GM21381 (cell line): Measurements from ENCODE around the gene PNMA6E.
"Not testable (repeated sequence)": the region's sequence is repeated elsewhere in the genome, so short reads cannot be mapped to it uniquely, and the experiment has no call there.

Experiments
- ATAC-seq: cut with Tn5 transposase; IDR thresholded peaks from one replicate; pipeline ENCODE4 v1.9.1; 2021; ENCODE audit warnings: mild to moderate bottlenecking, moderate library complexity; ENCODE audit not compliant: unreplicated experiment

The PNMA6E gene

DNA sequence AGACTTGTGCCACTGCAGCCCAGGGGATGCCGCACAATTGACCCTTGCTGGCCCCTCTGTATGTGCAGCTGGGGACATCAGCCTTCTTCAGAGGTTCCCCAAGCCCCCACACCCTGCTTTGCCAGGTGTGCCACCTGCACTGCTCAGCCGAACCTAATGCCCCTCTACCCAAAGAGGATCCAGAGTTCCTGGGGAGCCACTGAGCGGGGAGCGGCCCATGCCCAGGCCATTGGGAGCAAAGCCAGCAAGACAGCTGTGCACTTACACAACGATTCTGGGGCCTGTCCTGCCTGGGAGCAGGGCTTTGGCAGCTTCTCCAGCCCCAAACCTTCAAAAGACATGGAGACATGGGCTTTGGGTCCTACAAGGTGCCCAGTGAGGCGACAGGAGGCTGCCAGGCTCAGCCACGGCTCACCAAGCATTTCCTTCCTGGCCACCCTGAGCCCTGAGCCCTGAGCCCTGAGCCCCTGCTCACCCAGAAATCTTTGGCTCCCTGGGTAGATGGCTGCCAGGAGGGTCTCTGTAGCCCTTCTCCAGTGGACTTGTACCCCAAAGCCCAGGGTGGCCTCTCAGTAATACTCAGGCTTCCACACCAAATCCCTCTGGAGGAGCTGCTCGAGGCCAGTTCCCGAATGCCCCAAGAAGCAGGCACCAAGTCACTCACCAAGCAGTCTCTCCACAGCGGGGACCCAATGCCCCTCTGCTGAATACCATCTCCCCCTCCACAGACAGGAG lies 13.0 kb downstream of the PNMA6E start:
- no peak for ATAC-seq

DNA sequence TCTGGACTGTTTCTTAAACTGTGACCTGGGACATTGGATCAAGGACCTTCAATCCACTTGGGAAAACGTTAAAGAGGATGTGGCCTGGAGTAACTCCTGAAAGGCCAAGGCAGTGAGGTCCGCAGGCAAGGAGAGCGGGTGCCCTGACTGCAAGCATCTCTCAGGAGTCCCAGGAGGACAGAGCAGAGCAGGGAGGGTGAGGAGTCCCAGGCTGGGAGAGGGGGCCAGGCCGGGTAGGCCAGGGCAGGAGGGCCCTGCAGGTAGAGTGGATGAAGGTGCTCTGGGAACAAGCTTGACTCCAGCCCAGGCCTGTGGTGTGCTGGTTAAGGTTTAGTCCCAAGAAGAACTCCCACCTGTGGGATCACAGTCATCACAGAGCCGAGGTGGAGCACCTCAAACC lies 13.8 kb downstream of the PNMA6E start:
- no peak for ATAC-seq

DNA sequence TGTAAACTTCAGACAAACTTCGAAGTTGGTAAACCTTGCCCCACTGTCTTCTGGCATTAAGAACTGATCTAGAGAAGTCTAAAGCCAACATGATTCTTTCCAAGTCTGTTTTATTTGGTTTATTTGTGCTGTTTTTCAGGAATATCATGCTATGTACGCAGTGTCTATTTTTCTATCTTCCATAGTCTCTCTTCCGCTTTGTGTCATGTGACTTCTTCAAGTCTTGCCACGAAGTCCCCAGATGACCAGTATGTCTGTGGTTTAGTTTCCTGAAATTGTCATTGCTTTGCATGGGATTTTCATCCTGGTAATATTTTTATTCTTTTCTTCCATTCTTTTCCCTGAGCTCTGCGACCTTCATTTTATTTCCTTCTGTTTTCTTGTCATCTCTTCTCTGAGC lies 15.1 kb downstream of the PNMA6E start:
- ATAC-seq: no peak

DNA sequence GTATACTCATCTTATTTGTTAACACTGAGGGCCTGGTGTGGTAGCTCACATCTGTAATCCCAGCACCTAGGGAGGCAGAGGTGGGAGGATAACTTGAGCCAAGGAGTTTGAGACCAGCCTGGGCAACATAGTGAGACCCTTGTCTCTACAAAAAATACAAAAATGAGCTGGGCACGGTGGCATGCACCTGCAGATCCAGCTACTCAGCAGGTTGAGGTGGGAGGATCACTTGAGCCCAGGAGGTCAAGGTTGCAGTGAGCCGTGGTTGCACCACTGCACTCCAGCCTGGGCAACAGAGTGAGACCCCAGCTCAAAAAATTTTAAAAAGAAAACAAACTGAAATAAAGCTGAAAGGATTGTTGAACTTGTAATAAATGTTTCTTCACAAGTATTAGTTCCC lies 16.2 kb downstream of the PNMA6E start:
- not testable (repeated sequence) for ATAC-seq

DNA sequence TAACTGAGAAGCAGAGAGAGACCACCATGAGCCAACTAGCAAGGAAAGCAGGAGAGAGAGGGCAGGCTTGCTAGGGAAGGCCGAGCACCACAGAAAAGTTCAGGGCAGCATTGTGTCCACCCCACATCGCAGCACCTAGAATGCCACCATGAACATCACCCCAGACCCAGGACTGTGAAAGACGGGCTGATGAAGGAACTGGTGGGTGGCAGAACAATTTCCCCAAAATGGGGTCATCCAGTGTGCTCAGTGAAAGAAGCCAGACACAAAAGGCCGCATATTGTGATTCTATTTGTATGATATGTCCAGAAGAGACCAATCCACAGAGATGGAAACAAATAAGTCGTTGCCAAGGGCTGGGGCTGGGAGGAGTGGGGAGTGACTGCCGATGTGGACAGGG lies 16.8 kb downstream of the PNMA6E start:
- no peak for ATAC-seq

DNA sequence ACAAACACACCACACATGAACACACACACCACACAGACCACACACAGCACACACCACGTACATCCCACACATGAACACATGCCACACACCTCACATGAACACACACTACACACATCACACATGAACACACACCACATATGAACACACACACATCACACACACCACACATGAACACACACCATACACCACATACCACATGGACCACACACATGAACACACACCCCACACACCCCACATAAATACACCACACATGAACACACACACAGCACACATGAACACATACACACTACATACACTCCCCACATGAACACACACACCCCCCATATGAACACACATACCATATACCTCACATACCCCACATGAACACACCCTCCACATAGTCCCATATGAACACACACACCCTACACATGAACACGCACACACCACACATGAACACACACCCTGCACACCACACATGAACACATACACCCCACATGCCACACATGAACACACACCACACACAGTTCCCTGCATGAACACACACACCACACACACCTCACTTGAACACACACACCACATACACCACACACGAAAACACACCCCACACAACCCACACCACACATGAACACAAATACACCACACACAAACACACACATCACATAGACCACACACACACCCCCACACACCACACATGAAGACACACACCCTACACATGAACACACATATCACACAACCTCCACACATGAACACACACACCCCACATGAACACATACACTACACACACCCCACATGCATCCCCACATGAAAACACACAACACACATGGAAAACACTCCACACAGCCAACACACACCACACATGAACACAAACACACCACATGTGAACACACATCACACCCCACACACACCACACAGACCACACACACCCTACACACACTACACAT lies 18.3 kb downstream of the PNMA6E start:
- ATAC-seq: no peak

DNA sequence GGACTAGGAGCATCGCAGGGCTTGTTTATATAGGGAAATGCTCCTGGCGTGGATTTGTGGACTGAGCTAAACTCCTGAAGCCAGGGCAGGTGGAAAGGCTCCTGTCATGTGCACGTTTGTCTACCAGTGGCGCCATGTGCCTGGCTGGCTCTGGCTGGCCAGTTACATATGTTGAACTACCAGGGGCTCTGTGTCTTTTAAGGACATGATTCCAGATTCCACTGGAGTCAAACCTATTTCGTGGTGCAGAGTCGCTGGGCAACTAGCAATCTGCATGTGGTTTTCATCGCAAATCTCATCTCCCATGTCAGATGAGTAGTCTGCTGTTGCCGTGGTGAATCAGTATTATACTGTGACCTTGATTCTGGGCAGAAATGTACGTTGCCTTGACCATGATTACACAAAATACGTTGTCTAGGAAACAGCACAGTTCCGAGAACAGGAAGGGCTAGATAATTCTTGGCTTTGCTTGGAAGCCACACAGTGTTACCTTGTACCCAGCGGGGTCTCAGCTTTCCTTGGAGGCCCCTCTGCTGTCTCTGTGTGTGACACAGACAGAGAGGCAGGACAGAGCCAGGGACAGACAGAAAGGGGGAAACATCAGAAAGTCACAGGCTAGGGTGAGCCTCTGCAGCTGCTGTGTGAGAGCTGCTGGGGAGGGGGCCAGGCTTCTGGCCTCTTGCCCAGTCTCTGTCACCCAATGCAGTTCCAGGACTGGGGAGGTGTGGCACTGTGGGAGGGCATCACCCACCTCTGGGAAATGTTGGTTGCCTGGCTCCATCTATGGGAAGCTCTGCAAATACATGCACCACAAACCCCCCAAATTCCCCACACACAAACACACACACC lies 19.2 kb downstream of the PNMA6E start:
- no peak for ATAC-seq

DNA sequence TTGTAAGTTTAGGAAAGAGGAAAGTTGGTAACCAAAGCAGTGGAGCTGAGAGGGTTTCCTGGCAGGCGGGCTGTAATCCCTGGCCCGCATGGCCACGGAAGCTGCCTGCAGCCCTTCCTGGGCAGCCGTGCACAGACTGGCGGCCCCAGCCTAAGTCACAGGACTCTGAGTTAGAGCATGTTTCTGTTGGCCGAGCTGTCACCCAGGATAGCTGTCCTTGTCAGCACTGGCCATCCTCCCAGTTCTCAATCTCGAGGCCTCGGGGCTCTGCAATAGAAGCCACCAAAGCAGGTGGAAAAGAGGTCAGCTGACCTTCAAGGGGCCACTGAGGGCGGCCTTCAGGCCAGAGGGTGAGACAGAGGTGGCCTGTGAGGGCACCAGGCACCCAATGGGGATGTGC lies 20.5 kb downstream of the PNMA6E start:
- ATAC-seq: no peak

DNA sequence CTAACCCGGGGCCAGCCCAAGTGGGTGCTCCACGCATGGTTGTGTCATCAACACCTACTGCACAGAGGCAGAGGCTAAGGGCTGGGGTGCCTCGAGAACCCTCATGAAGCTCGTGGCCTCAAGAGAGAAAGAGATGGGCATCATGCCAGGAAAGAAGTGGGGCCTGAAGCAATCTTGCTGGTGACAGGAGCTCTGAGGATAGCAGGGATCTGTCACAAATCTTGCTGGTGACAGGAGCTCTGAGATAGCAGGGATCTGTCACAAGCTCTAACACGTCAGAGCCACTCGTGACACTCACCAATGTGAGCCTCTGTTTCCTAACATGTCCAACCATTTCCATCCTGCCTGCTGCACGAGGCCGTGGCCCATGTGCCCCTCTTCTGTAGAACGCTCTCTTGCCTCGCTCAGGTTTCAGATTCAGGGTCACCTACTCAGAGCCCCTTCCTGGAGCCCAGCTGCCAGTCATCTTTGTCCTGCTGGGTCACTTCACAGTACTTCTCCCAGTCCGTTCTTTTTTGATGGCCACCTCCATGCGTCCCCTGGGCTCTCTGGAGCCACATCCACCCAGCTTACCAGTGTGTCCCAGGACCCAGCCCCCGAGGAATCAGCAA lies 21.1 kb downstream of the PNMA6E start:
- no peak for ATAC-seq

DNA sequence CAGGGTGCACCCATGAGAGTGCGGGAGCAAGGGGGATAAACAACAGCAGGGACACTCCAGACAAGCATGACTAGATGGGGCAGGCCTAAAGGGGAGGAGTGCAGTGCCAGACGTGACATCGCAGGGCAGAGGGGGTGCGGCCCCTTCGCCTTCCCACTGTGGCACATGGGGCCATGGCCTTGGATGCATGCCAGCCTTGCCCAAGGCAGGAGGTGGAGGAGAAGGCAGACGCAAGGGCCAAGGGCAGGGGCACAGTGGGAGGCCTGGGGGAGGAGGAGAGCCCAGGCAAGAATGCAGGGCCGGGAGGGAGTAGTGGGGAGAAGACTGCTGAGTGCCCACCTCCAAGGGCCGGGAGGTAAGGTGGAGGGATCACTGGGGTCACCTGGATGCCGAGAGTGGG lies 21.6 kb downstream of the PNMA6E start:
- no peak for ATAC-seq

DNA sequence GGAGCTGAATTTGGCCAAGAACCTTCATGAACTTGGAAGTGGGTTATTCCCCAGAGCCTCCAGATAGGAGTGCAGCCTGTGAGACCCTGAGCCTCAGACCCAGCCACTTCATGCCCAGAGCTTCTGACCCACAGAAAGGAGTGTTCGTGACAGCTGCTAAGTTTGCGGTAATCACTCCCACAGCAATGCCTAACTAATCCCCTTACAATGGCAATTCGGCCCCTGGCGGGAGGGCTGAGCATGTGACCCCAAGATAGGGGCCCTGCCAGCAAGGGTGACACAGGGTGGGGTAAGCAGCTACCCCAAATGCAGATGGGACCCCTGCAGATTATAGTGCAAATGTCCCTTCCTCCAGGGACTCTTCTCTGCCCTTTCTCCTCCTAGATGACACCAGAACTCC lies 22.5 kb downstream of the PNMA6E start:
- ATAC-seq: no peak

DNA sequence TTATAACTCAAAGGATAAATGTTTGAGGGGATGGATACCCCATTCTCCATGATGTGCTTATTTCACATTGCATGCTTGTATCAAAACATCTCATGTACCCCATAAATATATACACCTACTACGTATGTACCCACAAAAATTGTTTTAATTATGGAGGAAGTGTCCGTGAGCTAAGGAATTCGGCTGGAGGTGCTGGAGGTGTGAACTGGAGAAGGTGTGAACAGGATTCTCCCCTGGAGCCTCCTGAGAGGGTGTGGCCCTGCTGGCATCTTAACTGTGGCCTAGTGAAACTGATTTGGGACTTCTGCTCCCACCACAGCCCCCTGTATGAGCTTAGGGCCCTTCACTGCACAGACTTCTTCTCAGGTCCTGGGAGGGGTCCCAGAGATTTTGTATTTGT lies 23.4 kb downstream of the PNMA6E start:
- ATAC-seq: no peak

DNA sequence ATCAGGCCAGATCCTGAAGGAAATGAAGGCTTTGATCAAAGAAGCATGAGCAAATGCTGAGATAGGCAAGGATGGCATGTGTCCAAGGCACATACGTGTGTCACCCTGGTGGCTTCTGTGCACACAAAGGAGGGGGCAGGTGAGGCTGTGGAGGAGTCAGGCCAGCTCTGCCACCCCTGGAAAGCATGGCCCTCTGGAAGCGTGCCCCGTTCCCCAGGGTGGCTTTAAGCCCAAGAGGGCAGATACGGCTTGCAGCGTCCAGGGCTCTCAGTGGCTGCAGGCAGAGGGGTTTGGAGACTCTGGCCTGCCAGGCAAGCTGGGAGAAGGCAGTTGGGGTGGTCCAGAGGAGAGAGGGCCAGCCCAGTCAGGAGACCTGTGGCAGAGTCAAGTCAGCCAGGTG lies 25.6 kb downstream of the PNMA6E start:
- no peak for ATAC-seq

DNA sequence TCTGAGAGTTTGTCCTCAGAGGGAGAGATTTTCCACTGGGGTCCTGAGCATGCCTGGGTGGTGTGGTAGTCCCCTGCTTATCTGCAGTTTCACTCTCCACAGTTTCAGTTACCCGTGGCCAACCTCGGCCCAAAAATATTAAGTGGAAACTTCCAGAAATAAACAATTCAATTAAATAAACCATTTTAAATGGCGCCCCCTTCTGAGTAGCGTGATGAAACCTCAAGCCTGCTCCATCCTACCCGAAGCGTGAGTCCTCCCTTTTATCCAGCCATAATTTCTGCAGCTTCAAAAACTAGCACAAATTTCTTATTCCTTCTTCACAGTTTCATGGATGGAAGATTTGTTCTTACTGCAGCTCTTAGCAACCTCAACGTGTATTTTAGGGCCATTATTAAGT lies 26.7 kb downstream of the PNMA6E start:
- no peak for ATAC-seq

DNA sequence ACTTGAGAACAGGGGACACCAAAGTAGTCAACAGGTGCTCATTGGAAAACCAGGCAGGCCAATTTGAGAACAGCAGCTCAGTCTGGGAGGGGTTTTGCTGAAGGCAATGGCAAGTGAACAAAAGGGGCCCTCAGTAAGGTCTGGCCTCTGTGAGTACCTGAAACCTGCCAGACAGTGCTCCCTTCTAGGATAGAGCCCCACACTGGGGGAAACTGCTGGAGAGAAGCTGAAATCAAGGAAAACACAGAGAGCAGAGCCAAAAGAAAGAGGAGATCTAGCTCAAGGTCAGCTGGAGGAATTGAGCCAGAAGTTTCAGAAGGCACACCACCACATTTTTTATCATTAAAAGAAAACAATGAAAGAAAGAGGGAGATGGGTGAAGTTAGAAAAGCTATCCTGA lies 28.2 kb downstream of the PNMA6E start:
- ATAC-seq: no peak

DNA sequence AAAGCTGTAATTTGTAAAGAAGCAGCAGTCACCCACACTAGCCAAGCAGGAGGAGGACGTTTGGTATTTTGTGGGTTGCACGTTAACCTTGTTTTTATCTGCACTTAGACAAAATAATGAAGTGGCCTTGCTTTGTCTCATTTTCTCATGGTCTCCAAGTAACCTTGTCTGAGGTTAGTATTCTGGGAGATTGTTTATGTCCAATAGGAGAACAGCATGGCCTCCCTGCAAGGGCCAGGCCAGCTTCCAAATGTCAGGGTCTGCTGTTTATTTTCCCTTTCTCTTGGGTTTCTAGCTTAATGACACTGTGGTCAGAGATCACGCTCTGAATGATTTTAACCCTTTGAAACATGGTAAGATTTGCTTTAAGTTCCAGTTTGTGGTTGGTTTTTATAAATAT lies 29.9 kb downstream of the PNMA6E start:
- ATAC-seq: no peak

DNA sequence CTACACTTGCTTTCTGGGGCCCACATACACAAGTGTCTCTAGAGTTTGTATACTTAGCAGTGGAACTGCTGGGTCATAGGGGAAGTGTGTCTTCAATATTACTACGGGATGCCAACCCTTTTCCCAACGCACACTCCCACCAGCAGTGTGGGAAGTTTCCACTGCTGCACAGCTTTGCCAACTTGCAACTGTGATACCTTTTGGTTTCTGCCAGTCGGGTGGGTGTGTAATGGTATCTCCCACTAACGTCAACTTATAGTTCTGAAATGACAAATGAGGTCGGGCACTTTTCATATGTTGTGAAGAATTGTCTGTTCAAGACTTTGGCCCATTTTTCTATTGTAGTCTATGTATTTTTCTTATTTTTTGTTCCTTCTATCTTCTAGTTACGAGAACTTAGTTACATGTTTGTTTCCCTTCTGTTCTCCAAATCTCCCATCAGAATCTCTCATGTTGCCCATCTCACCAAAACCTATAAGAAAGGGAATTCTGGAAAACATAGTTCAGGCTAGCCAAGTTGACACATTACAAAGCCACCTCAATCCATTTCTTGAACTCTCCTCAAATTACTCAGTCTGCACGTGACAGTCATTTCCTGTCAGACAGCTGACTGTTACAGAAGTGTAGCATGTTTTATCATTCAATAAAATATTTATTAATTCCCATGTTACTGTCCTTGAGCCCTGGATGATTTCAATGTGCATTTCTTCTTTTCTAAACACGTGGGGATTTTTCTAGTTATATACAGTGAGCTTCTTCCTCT lies 30.7 kb downstream of the PNMA6E start:
- ATAC-seq: no peak

DNA sequence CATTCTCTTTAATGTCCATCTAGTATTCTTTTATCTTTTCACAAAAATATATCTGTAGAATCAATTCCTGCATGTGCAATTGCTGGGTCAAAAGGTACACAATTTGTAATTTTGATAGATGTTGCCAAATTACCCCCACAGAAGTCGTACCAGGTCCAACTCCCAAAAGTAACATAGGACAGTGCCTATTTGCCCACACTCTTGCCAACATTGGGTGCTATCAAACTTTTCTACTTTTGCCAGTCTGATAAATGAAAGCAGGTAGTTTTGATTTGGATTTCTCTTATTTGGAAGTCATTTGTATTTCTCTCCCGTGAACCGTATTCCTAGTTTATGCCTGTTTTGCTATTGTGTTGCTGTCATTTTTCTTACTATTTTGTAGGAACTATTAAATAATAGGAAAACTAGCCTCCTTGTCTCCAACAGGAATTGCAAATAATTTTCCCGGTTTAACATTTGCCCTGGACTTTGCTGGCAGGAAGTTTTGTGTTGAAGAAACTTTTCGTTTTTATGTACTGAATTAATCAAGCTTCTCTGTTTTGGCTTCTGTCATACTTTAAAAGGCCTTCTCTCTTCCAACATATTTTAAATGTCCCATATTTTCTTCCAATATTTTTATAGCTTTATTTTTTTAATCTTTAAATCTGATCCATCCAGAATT lies 34.1 kb downstream of the PNMA6E start:
- no peak for ATAC-seq

DNA sequence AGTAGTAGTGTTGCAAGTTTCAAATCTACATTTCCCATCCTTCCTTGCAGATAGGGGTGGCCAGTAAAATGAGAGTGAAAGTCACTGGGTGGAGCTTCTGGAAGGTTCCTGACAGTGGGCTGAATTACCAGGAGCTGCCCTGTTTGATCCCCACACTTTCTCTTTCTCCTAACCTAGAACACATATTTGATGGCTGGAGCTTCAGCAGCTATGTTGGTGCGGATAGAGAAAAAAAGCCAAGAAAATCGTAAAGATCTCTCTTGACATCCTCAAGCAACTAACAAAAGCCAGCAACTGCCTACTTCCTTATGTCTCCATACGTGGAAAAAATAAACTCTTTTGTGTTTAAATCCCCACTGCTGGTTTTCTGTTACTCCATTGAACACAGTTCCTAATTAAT lies 35.0 kb downstream of the PNMA6E start:
- no peak for ATAC-seq

DNA sequence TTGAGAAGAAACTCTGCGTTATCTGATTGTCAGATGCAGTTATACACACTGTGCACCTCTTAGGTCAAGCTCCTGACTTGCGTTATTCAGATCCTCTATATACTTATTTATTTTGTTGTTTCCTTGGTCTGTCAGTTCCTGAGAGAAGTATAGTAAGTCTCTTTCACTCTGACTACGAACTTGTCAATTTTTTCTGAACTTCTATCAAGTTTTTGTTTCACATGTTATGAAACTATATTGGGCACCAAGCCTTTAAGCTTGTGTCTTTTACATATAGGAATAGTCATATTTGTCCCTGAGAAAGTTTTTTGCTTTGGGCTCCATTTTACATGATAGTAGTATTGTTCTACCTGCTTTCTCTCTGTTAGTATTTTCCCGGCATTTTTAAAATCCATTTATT lies 35.5 kb downstream of the PNMA6E start:
- ATAC-seq: no peak
